GM21737 (cell line): ENCODE data around the gene UBAP2.
"Not testable (repeated sequence)": the region's sequence is repeated elsewhere in the genome, so short reads cannot be mapped to it uniquely, and the experiment has no call there.

Source experiments
- ATAC-seq: cut with Tn5 transposase; IDR thresholded peaks from one replicate; pipeline ENCODE4 v1.9.1; 2021; ENCODE audit warnings: mild to moderate bottlenecking, moderate library complexity; ENCODE audit not compliant: unreplicated experiment

Gene UBAP2

GRCh38 chr9:34049630-34050384 is 1.1 kb upstream of the UBAP2 start:
- ATAC-seq: no peak

GRCh38 chr9:34047864-34048726 is 592 bp downstream of the UBAP2 start:
- ATAC-seq: peak; percentile 35

GRCh38 chr9:34046784-34047379 is 1.8 kb downstream of the UBAP2 start:
- no peak for ATAC-seq

GRCh38 chr9:34045903-34046302 is 2.8 kb downstream of the UBAP2 start:
- no peak for ATAC-seq

- not testable (repeated sequence) for ATAC-seq
Observed at GRCh38 chr9:34042074-34042473, 6.6 kb downstream of the UBAP2 start.

GRCh38 chr9:34038851-34039250 is 9.8 kb downstream of the UBAP2 start:
- ATAC-seq: not testable (repeated sequence)

- ATAC-seq: no peak
Observed at GRCh38 chr9:34037626-34038025, 11.1 kb downstream of the UBAP2 start.

- ATAC-seq: no peak
Observed at GRCh38 chr9:34036625-34037024, 12.1 kb downstream of the UBAP2 start.

- no peak for ATAC-seq
Observed at GRCh38 chr9:34035656-34036055, 13.0 kb downstream of the UBAP2 start.

GRCh38 chr9:34034698-34035065 is 14.0 kb downstream of the UBAP2 start:
- ATAC-seq: no peak

GRCh38 chr9:34032631-34033030 is 16.1 kb downstream of the UBAP2 start:
- no peak for ATAC-seq

GRCh38 chr9:34027845-34028574 is 20.7 kb downstream of the UBAP2 start:
- ATAC-seq: no peak

GRCh38 chr9:34025811-34026210 is 22.9 kb downstream of the UBAP2 start:
- no peak for ATAC-seq

GRCh38 chr9:34025062-34025461 is 23.6 kb downstream of the UBAP2 start:
- no peak for ATAC-seq

GRCh38 chr9:34024476-34024875 is 24.2 kb downstream of the UBAP2 start:
- ATAC-seq: not testable (repeated sequence)

GRCh38 chr9:34016149-34016548 is 32.5 kb downstream of the UBAP2 start:
- ATAC-seq: no peak

- no peak for ATAC-seq
Observed at GRCh38 chr9:34010979-34011378, 37.7 kb downstream of the UBAP2 start.

- ATAC-seq: no peak
Observed at GRCh38 chr9:34001951-34002350, 46.7 kb downstream of the UBAP2 start.

GRCh38 chr9:34001298-34001697 is 47.4 kb downstream of the UBAP2 start:
- no peak for ATAC-seq

GRCh38 chr9:33995449-33995848 is 53.2 kb downstream of the UBAP2 start:
- no peak for ATAC-seq

- no peak for ATAC-seq
Observed at GRCh38 chr9:33993104-33993503, 55.6 kb downstream of the UBAP2 start.
